Nephron progenitor cell (in vitro differentiated cells): ENCODE data around the gene BRCA2.
"Not testable (repeated sequence)": the region's sequence is repeated elsewhere in the genome, so short reads cannot be mapped to it uniquely, and the experiment has no call there.

Experiments used
- DNase-seq: peaks from one replicate; pipeline ENCODE4 v3.0.0; 2021
- H3K27ac Mint-ChIP-seq: 2 replicates; pipeline ENCODE4 v1.8.0; 2021; ENCODE audit warnings: mild to moderate bottlenecking, moderate library complexity, mixed read lengths
- H3K27me3 Mint-ChIP-seq: 2 replicates; pipeline ENCODE4 v1.8.0; 2021; ENCODE audit warnings: mild to moderate bottlenecking, low read depth, mixed read lengths; ENCODE audit not compliant: poor library complexity
- H3K36me3 Mint-ChIP-seq: 2 replicates; pipeline ENCODE4 v1.8.0; 2021; ENCODE audit warnings: low read depth, mixed read lengths
- H3K4me1 Mint-ChIP-seq: 2 replicates; pipeline ENCODE4 v1.8.0; 2021; ENCODE audit warnings: mixed read lengths
- H3K4me3 Mint-ChIP-seq: 2 replicates; pipeline ENCODE4 v1.8.0; 2021; ENCODE audit warnings: mild to moderate bottlenecking, moderate library complexity, mixed read lengths
- H3K9me3 Mint-ChIP-seq: 2 replicates; pipeline ENCODE4 v1.8.0; 2021; ENCODE audit warnings: mild to moderate bottlenecking, moderate library complexity, mixed read lengths
- CTCF ChIP-seq: fragments of 200-600 bp; sonication (generic); IDR thresholded peaks from 2 replicates; pipeline ENCODE4 v1.5.0; 2021; ENCODE audit warnings: antibody characterized with exemption

Gene BRCA2

GRCh38 chr13:32354040-32354439 is 38.7 kb downstream of the BRCA2 start:
- no peak for TF ChIP-seq CTCF
- H3K4me1 Mint-ChIP-seq: no peaks in the 10 kb centered on the region
- no peak overlapping the region for H3K4me3 Mint-ChIP-seq
- no peaks in the 10 kb centered on the region for H3K9me3 Mint-ChIP-seq
- peaks cover 33% of the 10 kb centered on the region for H3K36me3 Mint-ChIP-seq
- no peaks in the 10 kb centered on the region for H3K27me3 Mint-ChIP-seq
- no peak for DNase-seq
- no peak overlapping the region for H3K27ac Mint-ChIP-seq

- DNase-seq, H3K4me1 Mint-ChIP-seq, H3K9me3 Mint-ChIP-seq, H3K4me3 Mint-ChIP-seq, H3K27ac Mint-ChIP-seq, H3K27me3 Mint-ChIP-seq: not testable (repeated sequence)
- peaks cover 28% of the 10 kb centered on the region for H3K36me3 Mint-ChIP-seq
Observed at GRCh38 chr13:32355935-32356334, 40.6 kb downstream of the BRCA2 start.

- Mint-ChIP-seq H3K4me1 (no peaks in the 10 kb centered on the region), H3K9me3 (no peaks in the 10 kb centered on the region), H3K27ac (no peak overlapping the region), H3K36me3 (peaks cover 41% of the 10 kb centered on the region), H3K4me3 (no peak overlapping the region), H3K27me3 (no peaks in the 10 kb centered on the region)
- TF ChIP-seq CTCF: no peak
- DNase-seq: no peak
Observed at GRCh38 chr13:32362574-32362973, 47.3 kb downstream of the BRCA2 start.

- DNase-seq: no peak
- no peaks in the 10 kb centered on the region for H3K27me3 Mint-ChIP-seq
- H3K36me3 Mint-ChIP-seq: peaks cover 58% of the 10 kb centered on the region
- H3K4me1 Mint-ChIP-seq: no peaks in the 10 kb centered on the region
- TF ChIP-seq CTCF: no peak
- H3K9me3 Mint-ChIP-seq: peaks cover 15% of the 10 kb centered on the region
- no peak overlapping the region for H3K27ac Mint-ChIP-seq
- no peak overlapping the region for H3K4me3 Mint-ChIP-seq
Observed at GRCh38 chr13:32370805-32371204, 55.5 kb downstream of the BRCA2 start.

- DNase-seq: no peak
- H3K36me3 Mint-ChIP-seq: peaks cover 44% of the 10 kb centered on the region
- H3K4me3 Mint-ChIP-seq: no peak overlapping the region
- H3K27me3 Mint-ChIP-seq: no peaks in the 10 kb centered on the region
- H3K9me3 Mint-ChIP-seq: peaks cover 15% of the 10 kb centered on the region
- H3K4me1 Mint-ChIP-seq: no peaks in the 10 kb centered on the region
- TF ChIP-seq CTCF: no peak
- peak overlapping the region; percentile 67 for H3K27ac Mint-ChIP-seq
Observed at GRCh38 chr13:32376642-32377415, 61.5 kb downstream of the BRCA2 start.

- no peak overlapping the region for H3K27ac Mint-ChIP-seq
- no peaks in the 10 kb centered on the region for H3K4me1 Mint-ChIP-seq
- no peak for DNase-seq
- no peak for TF ChIP-seq CTCF
- H3K9me3 Mint-ChIP-seq: peaks cover 15% of the 10 kb centered on the region
- no peak overlapping the region for H3K4me3 Mint-ChIP-seq
- peaks cover 32% of the 10 kb centered on the region for H3K36me3 Mint-ChIP-seq
- H3K27me3 Mint-ChIP-seq: no peaks in the 10 kb centered on the region
Observed at GRCh38 chr13:32378012-32378411, 62.7 kb downstream of the BRCA2 start.
